K562 (cell line): Measurements from ENCODE around the gene SCAMP2. TPM values are rescaled to one million over a fixed set of nuclear protein-coding genes. Genes with fewer than 3 reads are reported as not detected.

Source experiments
- CREM ChIP-seq: IDR thresholded peaks from 2 replicates; pipeline ENCODE4 v1.6.1; 2014; ENCODE audit warnings: antibody characterized with exemption, low read depth
- ETV6 ChIP-seq, 3 experiments: fragments of 150-350 bp in 1 of 3; sonication (generic) in 1 of 3; formaldehyde crosslinking in 1 of 3; IDR thresholded peaks; 2 replicates each; pipeline versions ENCODE4 v1.6.1 to v1.8.0; 2014 to 2022; ENCODE audit warnings: borderline replicate concordance in 2 of 3, low read depth in 2 of 3, antibody characterized with exemption in 1 of 3, low read length in 1 of 3, mild to moderate bottlenecking in 1 of 3, missing genetic modification reagents in 1 of 3
- GABPB2 ChIP-seq: fragments of 250-450 bp; sonication (Bioruptor Pico); conservative IDR thresholded peaks from 2 replicates; pipeline ENCODE4 v1.5.1; 2021; ENCODE audit warnings: mild to moderate bottlenecking
- HNRNPL ChIP-seq: fragments of 200-400 bp; formaldehyde crosslinking; IDR thresholded peaks from 2 replicates; pipeline ENCODE4 v1.6.1; 2017; ENCODE audit warnings: low read depth, mild to moderate bottlenecking, low read length
- JUN ChIP-seq, 2 experiments: sonication (generic) in 1 of 2; formaldehyde crosslinking in 1 of 2; IDR thresholded peaks; 2 replicates each; pipeline versions ENCODE4 v1.6.1 to v1.8.0; 2012 to 2022; ENCODE audit warnings: borderline replicate concordance in 2 of 2, mild to moderate bottlenecking in 2 of 2, improper control_type of control experiment in 1 of 2, low read depth in 1 of 2, low read length in 1 of 2, missing genetic modification reagents in 1 of 2
- TBL1XR1 ChIP-seq, 2 experiments: IDR thresholded peaks; 2 replicates each; pipeline ENCODE4 v1.6.1; 2012; ENCODE audit warnings: improper control_type of control experiment in 2 of 2, low read length in 2 of 2, mild to moderate bottlenecking in 1 of 2
- ZNF668 ChIP-seq: fragments of 250-450 bp; sonication (Bioruptor Pico); IDR thresholded peaks from 2 replicates; pipeline ENCODE4 v1.8.0; 2022; ENCODE audit warnings: mild to moderate bottlenecking, inconsistent platforms
- polyA plus RNA-seq, 8 experiments: library from polyadenylated mRNA; depleted of rRNA in 4 of 8; stranded (reverse) in 5 of 8; unstranded in 3 of 8; fragments of >200 nt; fragmentation: Nextera tagmentation in 2 of 8; fragmentation: Illumina TruSeq in 1 of 8; extraction: Ambion mirVana in 2 of 8; extraction: Trizol in 1 of 8; gene quantifications; 2 replicates each; pipeline versions ENCODE4 v1.2.1 to v1.2.3, GENCODE V29; 2011 to 2014; ENCODE audit warnings: inconsistent platforms in 1 of 8, missing spikeins in 1 of 8
- total RNA-seq, 7 experiments: library from RNA; depleted of rRNA in 6 of 7; stranded (reverse); fragments of >200 nt in 6 of 7; fragmentation: Illumina TruSeq in 2 of 7; extraction: Trizol in 2 of 7; gene quantifications; 2 replicates each; pipeline versions ENCODE4 v1.2.1 to v1.2.3, GENCODE V29; 2011 to 2021; ENCODE audit warnings: low replicate concordance in 1 of 7
- TF ChIP-seq, protein P1 (sequence below): fragments of 450-650 bp; IDR thresholded peaks from 2 replicates; pipeline ENCODE4 v1.6.1; 2016; ENCODE audit warnings: mild to moderate bottlenecking, moderate library complexity
- TF ChIP-seq, protein P2 (sequence below): sonication (generic); formaldehyde crosslinking; IDR thresholded peaks from 2 replicates; pipeline ENCODE4 v1.8.0; 2022; ENCODE audit warnings: mild to moderate bottlenecking, missing genetic modification reagents

Gene SCAMP2
- total and polyA plus RNA-seq, 9 of the 15 experiments (the other 6 are each of a cell fraction or from before 2014, with no cell fraction given), result 5.9 to 61.1 (median 20.1) TPM

DNA sequence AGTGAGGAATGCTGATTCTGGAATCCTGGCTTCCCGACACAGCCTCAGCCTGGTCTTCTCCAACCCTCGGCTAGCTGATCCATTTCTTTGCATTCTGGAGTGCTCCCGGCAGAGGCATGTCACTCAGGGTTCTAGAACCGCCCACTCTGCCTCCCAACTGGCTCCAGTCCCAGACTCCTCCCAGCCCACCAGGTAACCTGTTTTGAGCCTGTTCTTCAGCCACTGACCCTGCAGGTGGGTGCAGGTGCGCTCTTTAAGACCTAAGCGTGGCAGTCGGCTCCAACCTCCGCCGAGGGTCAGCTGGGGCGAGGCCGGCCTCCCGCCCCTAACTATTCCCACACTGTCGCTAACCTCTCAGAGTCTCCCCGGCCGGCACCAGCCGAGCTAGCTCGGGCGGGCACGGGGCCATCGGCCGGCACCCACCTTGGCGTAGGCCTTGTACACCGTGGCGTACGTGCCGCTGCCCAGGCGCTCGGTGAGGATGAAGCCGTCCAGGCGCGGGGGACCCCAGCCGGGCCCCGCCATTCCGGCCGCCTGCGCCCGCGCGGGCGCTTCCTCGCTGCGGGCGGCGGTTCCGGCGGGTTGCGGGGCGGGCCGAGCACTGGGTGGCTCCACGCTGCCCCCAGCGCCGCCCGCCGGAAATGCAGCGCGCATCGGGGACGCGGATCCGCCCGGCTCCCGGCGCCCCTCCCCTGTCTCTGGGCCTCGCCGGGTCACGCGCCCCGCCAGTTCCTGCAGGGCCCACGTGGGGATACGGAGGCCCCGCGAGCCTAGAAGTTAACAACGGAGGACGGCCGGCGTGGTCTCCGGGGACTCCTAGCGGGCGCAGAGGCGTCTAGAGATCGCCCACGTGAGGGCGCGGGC is 30.4 kb downstream of the SCAMP2 start, which contains the start of gene ULK3 (continued):
- TF ChIP-seq ZNF668 (CRISPR knock-in tag), result no peak
- peak; percentile 69; the same call in 1 of the 2 replicates for TF ChIP-seq HNRNPL
- peak; percentile 71; the same call in 1 of the 2 replicates for TF ChIP-seq JUN (IDR thresholded peaks at IDR 0.05; ENCODE audit: borderline replicate concordance, low read depth, low read length)
- no peak for TF ChIP-seq JUN (CRISPR knock-in tag; IDR thresholded peaks at IDR 0.05; ENCODE audit: borderline replicate concordance)
- TF ChIP-seq TBL1XR1 (IDR thresholded peaks at IDR 0.05; ENCODE audit: low read length in 2 of 2), result peak in 1 of 2 experiments; percentile 19; a peak in 1 of 4 replicates
- no peak for TF ChIP-seq ETV6 (IDR thresholded peaks at IDR 0.05; ENCODE audit: borderline replicate concordance in 1 of 2, low read depth in 2 of 2, low read length in 1 of 2)
- no peak for TF ChIP-seq ETV6 (CRISPR knock-in tag; IDR thresholded peaks at IDR 0.05; ENCODE audit: borderline replicate concordance)
- TF ChIP-seq, protein P1, sequence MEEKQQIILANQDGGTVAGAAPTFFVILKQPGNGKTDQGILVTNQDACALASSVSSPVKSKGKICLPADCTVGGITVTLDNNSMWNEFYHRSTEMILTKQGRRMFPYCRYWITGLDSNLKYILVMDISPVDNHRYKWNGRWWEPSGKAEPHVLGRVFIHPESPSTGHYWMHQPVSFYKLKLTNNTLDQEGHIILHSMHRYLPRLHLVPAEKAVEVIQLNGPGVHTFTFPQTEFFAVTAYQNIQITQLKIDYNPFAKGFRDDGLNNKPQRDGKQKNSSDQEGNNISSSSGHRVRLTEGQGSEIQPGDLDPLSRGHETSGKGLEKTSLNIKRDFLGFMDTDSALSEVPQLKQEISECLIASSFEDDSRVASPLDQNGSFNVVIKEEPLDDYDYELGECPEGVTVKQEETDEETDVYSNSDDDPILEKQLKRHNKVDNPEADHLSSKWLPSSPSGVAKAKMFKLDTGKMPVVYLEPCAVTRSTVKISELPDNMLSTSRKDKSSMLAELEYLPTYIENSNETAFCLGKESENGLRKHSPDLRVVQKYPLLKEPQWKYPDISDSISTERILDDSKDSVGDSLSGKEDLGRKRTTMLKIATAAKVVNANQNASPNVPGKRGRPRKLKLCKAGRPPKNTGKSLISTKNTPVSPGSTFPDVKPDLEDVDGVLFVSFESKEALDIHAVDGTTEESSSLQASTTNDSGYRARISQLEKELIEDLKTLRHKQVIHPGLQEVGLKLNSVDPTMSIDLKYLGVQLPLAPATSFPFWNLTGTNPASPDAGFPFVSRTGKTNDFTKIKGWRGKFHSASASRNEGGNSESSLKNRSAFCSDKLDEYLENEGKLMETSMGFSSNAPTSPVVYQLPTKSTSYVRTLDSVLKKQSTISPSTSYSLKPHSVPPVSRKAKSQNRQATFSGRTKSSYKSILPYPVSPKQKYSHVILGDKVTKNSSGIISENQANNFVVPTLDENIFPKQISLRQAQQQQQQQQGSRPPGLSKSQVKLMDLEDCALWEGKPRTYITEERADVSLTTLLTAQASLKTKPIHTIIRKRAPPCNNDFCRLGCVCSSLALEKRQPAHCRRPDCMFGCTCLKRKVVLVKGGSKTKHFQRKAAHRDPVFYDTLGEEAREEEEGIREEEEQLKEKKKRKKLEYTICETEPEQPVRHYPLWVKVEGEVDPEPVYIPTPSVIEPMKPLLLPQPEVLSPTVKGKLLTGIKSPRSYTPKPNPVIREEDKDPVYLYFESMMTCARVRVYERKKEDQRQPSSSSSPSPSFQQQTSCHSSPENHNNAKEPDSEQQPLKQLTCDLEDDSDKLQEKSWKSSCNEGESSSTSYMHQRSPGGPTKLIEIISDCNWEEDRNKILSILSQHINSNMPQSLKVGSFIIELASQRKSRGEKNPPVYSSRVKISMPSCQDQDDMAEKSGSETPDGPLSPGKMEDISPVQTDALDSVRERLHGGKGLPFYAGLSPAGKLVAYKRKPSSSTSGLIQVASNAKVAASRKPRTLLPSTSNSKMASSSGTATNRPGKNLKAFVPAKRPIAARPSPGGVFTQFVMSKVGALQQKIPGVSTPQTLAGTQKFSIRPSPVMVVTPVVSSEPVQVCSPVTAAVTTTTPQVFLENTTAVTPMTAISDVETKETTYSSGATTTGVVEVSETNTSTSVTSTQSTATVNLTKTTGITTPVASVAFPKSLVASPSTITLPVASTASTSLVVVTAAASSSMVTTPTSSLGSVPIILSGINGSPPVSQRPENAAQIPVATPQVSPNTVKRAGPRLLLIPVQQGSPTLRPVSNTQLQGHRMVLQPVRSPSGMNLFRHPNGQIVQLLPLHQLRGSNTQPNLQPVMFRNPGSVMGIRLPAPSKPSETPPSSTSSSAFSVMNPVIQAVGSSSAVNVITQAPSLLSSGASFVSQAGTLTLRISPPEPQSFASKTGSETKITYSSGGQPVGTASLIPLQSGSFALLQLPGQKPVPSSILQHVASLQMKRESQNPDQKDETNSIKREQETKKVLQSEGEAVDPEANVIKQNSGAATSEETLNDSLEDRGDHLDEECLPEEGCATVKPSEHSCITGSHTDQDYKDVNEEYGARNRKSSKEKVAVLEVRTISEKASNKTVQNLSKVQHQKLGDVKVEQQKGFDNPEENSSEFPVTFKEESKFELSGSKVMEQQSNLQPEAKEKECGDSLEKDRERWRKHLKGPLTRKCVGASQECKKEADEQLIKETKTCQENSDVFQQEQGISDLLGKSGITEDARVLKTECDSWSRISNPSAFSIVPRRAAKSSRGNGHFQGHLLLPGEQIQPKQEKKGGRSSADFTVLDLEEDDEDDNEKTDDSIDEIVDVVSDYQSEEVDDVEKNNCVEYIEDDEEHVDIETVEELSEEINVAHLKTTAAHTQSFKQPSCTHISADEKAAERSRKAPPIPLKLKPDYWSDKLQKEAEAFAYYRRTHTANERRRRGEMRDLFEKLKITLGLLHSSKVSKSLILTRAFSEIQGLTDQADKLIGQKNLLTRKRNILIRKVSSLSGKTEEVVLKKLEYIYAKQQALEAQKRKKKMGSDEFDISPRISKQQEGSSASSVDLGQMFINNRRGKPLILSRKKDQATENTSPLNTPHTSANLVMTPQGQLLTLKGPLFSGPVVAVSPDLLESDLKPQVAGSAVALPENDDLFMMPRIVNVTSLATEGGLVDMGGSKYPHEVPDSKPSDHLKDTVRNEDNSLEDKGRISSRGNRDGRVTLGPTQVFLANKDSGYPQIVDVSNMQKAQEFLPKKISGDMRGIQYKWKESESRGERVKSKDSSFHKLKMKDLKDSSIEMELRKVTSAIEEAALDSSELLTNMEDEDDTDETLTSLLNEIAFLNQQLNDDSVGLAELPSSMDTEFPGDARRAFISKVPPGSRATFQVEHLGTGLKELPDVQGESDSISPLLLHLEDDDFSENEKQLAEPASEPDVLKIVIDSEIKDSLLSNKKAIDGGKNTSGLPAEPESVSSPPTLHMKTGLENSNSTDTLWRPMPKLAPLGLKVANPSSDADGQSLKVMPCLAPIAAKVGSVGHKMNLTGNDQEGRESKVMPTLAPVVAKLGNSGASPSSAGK, result peak; percentile 93
- TF ChIP-seq CREM, result peak; percentile 41; the same call in 1 of the 2 replicates
- no peak for TF ChIP-seq GABPB2 (CRISPR knock-in tag)
- TF ChIP-seq, protein P2, sequence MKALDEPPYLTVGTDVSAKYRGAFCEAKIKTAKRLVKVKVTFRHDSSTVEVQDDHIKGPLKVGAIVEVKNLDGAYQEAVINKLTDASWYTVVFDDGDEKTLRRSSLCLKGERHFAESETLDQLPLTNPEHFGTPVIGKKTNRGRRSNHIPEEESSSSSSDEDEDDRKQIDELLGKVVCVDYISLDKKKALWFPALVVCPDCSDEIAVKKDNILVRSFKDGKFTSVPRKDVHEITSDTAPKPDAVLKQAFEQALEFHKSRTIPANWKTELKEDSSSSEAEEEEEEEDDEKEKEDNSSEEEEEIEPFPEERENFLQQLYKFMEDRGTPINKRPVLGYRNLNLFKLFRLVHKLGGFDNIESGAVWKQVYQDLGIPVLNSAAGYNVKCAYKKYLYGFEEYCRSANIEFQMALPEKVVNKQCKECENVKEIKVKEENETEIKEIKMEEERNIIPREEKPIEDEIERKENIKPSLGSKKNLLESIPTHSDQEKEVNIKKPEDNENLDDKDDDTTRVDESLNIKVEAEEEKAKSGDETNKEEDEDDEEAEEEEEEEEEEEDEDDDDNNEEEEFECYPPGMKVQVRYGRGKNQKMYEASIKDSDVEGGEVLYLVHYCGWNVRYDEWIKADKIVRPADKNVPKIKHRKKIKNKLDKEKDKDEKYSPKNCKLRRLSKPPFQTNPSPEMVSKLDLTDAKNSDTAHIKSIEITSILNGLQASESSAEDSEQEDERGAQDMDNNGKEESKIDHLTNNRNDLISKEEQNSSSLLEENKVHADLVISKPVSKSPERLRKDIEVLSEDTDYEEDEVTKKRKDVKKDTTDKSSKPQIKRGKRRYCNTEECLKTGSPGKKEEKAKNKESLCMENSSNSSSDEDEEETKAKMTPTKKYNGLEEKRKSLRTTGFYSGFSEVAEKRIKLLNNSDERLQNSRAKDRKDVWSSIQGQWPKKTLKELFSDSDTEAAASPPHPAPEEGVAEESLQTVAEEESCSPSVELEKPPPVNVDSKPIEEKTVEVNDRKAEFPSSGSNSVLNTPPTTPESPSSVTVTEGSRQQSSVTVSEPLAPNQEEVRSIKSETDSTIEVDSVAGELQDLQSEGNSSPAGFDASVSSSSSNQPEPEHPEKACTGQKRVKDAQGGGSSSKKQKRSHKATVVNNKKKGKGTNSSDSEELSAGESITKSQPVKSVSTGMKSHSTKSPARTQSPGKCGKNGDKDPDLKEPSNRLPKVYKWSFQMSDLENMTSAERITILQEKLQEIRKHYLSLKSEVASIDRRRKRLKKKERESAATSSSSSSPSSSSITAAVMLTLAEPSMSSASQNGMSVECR, result peak; percentile 93
